NCI-H2029 (cell line): ENCODE data around the gene MAVS.
A peak's percentile ranks its signal among the peaks of the same experiment; 100 is the strongest.

ENCODE experiments used
- DNase-seq: peaks from one replicate; lab custom pipeline; 2025; lab: John Stamatoyannopoulos, UW

MAVS gene

DNA sequence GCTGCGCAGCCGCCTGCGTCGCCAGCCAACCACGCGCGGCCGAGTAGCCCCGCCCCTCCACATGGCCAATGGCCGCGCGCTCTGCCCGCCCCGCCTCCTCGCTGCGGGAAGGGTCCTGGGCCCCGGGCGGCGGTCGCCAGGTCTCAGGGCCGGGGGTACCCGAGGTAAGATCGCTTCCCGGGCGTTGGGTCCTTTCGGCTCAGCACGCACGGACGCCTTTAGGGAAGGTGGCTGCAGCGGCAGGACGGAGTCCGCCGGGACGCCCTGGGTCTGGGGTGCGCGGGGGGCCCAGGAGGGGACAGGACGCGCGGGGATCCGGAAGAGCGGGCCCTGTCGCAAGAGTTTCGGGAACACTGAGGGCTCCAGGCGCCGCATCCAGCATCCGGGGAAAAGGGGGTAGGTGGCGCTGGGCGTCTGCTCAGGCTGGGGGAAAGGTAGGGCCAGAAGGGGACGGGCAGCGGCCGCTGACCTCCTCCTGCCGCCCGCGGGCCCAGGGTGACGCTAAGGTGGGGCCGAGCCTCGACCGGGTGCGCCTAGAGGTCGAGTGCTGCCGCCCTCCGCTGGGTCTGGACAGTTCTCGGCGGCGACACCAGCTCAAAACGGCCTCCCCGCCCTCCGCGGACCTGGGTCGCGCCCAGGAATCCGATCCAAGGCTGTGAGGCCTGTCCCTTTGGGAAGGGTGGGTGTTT is at the start of gene MAVS:
Gene MAVS (plus strand): TSS at position 95 of the 689 bp plus-strand sequence. CDS start 7,791 bp downstream, outside the sequence.
- peak; percentile 73 for DNase-seq

DNA sequence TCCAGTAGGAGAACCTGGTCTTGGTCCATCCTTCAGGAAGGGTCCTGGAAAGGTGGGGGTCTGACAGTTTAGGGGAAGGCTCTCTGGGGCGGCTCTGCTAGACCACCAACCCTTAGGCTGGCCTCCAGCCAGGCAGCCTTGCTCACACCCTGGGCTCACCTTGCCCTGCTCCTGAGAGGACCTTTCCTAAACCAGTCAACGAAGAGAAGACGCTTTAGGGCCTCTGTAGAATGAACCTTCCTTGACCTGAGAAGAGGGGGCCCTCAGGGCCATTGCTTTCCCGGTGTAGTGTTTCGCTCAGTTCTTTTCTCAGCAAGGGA is 49.4 kb upstream of the MAVS start:
- no peak for DNase-seq

DNA sequence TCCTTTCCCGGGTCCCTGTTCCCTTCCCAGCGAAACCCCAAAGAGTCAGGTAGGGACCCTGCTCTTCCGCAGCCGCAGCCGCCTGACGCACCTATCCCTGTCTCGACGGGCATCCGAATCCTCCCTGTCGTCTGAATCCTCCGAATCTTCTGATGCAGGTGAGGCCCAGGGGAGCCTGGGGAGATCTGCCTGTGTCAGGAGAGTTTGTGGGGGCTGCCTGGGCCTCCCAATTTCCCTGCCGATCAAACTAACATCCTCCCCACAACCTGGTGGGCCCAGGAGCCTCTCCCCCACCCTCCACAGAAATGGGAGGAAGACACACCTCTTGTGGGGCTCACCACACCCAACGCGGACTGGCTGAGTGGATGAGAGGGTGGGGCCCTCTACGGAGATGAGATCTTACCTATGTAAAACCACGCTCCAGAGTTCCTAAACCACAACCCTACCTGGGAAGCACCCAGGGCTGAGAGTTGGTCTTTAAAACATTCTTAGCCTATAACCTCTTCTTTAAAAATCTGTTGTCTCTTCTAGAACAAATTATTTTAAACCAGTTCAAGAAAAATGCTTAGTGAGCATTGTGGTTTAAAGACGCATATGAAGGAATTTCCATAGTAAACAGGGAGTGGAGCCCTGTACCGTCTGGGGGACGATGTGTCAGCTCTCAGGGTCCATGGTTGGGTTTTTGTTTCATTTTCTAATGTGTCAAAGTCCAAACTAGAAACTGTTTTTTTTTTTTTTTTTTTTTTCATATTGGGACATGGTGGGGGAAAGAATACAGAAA is 48.9 kb upstream of the MAVS start:
- no peak for DNase-seq

DNA sequence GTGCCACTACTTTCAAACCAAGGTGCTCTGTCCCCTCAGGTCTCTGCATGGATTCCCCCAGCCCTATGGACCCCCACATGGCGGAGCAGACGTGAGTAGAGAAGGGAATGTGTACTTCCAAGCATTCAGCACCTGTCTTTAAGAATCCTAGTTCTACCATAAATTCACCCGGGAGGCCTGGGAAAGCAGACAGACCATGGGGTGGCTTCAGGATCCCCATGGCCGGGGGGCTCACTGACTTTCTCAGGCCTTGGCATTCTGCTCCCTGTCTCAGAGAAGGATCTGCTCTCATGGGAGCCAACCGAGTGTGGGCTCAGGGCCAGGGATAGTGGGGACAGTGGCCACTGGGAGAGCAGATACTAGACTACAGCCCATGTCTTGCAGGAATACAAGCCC is 48.3 kb upstream of the MAVS start:
- DNase-seq, result no peak

DNA sequence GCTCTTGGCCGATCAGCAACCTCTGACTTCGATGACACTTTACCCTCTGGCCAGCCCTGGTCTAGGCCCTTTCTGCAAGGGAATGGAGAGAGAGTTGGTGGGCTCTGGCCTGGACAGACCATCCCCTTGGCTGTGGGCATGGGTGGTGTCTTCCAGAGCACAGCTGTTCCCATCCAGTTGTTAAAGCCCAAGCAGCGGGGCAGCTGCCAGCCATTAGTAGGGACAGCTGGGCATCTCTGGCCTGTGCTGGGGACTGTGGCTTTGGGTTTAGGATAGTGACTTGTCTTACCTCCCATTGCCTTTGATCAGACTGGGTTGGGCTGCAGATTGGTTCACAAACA is 47.8 kb upstream of the MAVS start:
- no peak for DNase-seq

DNA sequence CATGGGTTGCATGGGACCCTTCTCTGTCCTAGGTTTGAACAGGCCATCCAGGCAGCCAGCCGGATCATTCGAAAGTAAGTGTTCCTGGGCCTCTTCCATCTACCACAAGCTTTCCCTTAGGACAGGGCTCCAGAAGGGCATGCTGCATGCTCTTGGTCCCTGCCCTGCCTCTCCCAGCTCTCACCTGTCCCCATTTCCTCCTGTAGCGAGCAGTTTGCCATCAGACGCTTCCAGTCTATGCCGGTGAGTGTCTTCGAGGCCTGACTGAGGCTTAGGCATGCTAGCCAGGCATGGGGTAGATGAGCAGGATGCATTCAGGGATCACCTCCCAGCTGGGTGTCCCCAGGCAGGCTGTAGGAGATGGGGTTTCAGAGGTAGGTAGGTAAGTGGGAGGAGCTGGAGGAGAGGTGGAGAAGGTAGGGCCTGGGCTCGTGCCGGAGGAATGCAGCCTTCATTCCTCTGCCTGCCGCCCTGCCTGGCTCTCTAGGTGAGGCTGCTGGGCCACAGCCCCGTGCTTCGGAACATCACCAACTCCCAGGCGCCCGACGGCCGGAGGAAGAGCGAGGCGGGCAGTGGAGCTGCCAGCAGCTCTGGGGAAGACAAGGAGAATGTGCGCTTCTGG is 46.3 kb upstream of the MAVS start:
- no peak for DNase-seq

DNA sequence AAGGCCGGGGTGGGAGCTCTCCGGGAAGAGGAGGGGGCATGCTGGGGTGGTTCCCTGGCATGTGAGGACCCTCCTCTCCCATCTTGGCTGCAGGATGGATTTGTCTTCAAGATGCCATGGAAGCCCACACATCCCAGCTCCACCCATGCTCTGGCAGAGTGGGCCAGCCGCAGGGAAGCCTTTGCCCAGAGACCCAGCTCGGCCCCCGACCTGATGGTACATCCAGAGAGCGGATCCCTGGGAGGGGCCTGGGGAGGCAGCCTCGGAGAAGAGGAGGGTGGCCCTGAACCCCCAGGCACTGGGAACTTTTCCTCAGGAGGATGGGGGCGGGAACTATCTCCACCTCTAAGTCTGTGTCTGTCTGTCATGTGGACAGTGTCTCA is 45.8 kb upstream of the MAVS start:
- no peak for DNase-seq

DNA sequence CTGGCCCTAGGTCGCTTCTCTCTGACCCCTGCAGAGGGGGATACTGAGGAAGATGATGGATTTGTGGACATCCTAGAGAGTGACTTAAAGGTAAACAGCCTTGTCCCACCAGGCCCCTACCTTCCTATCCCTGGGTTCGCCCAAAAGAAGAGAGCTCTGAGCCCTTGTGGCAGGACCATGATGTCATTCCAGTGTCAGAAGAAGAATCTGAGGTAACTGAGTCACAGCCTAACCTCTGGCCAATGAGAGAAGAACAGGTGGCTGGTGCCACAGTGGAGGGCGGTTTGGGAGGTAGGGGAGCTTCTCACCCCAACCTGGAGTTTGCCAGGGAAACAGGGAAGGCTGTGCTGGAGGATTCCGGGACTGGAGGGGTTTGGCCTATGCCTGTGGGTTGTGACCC is 45.3 kb upstream of the MAVS start:
- DNase-seq, result no peak

DNA sequence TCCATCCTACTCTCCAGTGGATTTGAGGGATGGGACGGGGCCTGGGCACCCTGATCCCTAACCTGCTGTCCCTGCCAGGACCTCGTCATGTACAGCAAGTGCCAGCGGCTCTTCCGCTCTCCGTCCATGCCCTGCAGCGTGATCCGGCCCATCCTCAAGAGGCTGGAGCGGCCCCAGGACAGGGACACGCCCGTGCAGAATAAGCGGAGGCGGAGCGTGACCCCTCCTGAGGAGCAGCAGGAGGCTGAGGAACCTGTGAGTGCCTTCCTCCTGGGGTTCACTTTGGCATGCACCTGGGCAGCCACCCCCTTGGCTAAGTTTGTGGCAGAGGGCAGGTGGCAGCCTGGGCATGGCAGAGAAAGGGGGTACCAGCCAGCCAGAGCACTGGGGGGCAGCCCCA is 44.8 kb upstream of the MAVS start:
- DNase-seq, result no peak

DNA sequence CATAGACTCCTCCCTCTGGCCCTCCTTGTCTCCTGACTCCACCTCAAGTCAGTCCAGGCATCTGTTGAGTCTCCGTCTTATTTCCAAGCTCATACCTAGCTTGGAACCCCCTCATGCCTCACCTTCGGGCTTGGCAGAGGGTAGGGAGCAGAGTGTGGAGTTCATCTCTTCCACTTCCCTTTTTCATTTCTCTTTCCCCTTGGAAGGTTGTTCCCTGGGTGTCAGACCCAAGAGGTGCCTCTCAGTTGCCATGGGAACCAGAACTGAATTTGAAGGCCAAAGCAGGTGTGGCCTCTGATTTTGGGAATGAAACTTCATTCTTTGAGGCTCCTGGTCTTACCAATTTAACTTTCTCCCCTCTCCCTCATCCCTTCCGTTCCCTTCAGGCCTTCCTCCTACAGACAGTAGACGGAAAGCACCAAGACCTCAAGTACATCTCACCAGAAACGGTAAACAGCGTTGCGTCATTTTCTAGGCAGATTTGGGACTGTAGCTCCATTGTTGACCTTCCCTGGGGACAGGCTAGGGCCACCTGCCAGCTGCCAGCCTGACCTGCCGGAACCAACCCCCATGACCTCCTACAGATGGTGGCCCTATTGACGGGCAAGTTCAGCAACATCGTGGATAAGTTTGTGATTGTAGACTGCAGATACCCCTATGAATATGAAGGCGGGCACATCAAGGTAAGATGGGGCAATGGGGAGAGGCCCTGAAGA is 44.0 kb upstream of the MAVS start:
- DNase-seq, result peak; percentile 34

DNA sequence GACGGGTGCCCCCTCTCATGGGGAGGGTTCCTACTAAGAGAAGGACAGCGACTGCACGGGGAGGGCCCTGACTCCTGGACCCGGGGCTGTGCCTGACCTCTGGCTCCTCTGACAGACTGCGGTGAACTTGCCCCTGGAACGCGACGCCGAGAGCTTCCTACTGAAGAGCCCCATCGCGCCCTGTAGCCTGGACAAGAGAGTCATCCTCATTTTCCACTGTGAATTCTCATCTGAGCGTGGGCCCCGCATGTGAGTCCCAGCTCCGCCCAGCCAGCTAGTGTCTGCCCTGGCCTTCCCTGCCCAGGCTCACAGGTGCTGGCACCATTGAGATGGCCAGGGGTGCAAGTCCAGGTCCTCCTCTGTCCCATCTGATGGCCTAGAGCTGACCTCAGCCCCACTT is 43.3 kb upstream of the MAVS start:
- DNase-seq, result no peak

DNA sequence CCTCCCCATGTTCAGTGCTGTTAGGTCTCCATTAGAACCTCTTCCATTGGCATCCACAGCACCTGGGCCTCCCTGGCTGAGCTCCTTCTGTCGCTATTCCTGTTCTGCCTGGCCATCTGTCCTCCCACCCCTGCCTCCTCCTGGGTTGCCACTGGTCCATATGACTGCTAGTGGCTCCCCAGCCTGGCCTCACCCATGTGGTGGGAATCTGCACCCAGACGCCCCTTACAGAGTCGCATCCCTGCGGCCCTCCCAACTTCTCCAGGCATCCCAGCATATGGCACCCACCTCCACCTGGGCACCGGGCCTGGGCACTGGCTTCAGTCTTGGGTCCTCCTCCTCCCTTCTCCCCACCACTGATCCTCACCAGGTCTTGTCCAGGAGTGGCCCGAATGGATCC is 42.8 kb upstream of the MAVS start:
- DNase-seq, result no peak

DNA sequence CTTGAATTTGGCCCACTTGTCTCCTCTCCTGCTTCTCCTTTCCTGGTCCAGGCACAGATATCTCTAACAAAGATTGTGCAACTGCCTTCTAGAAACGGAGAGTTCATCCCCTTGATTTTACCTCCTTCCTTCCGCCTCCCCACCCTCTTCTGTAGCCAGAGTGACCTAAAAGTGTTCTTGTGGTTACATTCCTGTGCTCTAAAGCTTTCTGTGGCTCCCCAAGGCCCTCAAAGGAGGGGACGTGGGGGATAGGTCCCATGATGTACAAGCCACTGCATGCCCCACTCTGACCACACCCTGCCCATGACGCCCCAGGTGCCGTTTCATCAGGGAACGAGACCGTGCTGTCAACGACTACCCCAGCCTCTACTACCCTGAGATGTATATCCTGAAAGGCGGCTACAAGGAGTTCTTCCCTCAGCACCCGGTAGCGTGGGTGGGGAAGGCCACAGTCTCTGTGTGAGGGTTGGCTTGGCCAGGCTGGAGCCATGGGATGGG is 42.3 kb upstream of the MAVS start:
- no peak for DNase-seq

DNA sequence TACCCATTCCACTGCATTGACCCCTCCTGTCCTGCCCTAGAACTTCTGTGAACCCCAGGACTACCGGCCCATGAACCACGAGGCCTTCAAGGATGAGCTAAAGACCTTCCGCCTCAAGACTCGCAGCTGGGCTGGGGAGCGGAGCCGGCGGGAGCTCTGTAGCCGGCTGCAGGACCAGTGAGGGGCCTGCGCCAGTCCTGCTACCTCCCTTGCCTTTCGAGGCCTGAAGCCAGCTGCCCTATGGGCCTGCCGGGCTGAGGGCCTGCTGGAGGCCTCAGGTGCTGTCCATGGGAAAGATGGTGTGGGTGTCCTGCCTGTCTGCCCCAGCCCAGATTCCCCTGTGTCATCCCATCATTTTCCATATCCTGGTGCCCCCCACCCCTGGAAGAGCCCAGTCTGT is 41.9 kb upstream of the MAVS start:
- DNase-seq, result no peak

DNA sequence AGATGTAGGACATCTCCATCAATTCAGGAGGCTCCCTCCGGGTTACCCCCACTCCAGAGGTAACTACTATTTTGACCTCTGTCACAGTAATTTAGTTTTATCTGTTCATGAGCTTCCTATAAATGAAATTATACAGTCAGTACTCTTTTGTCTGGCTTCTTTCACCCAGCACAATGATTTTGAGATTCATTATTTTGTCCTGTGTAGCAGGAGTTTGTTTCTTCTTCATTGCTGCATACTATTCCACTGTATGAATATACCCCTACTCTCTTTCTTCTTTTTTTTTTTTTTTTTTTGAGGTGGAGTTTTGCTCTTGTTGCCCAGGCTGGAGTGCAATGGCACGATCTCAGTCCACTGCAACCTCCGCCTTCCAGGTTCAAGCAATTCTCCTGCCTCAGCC is 38.1 kb upstream of the MAVS start:
- DNase-seq, result no peak

DNA sequence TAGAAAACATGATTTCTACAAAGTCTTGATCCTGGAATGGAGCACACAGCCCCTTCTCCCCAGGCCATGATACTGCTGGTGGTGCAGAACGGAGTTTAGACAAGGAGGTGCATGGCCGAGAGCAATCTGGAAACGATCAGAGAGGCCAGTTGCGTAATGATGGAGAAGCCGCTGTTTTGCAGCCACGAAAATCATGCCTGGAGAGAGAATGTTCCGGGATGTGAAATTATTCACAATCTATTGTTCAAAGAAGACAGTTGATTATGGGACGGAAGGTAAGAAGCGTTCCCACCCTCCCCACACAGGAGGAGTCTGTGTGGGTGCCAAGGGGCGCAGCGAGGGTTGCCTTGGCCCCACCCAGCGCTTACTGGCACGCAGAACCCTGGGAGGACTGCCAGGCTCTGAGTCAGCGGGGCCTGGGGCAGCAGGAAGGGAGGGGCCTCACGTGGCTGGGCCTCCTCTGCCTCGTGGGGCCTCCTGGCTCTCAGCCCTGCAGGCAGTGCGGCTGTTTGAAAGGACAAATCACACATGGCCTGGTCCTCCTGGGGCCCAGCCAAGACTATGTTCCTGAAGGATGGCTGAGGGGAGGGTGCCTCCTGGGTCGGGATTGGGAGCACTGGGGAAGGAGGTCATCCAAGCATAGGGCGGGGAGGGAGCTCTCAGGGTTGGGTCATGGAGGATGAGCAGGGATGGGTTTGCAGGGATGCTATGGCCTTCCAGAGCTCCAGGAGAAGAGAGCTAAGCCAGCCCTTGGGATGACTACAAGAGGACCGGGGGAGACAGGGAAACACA is 35.0 kb upstream of the MAVS start:
- DNase-seq, result peak; percentile 96

DNA sequence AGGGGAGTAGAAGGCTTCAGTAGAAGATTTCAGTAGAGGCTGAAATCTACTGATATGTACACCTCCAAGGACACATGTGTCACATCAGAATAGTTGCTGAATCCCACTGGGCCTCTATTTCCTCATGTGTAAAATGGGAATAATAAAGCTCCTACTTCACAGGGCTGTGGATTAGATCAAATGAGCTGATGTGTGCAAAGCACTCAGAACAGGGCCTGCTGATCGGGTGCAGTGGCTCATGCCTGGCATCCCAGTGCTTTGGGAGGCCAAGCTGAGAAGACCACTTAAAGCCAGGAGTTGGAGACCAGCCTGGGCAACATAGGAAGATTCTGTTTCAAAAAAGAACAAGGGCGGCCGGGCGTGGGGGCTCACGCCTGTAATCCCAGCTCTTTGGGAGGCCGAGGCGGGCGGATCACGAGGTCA is 34.4 kb upstream of the MAVS start:
- no peak for DNase-seq

DNA sequence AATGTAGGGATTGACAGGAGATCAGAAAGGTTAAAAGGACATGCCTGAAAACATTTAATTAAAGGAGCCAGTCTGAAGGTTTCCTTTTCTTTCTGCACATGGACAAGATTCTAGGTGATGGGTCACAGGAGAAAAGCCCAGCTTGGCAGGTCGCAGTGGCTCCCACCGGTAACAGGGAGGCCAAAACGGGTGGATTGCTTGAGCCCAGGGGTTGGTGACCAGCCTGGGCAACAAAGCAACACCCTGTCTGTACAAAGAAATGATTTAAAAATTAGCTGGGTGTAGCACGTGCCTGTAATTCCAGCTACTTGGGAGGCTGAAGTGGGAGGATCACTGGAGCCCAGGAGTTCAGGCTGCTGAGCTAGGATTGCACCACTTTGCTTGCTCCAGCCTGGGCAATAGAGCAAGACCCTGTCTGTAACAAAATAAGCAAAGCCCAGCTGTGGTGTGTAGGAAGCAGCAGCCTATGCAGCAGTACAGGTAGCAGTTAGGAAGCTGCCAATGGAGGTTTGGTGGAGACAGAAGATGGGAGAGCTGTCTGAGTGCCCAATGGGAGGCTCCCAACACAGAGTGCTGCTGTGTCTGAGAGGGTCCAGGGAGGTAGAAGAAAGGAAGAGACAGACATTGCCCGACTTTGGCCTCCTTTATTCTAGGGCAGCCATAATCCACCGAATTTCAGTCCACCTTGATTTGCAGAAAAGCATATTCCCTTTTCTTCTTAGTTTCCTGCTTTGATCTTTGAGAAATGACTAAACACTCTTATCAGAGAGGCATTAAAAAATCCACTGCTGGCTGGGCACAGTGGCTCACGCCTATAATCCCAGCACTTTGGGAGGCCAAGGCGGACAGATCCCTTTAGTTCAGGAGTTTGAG is 33.4 kb upstream of the MAVS start:
- no peak for DNase-seq

DNA sequence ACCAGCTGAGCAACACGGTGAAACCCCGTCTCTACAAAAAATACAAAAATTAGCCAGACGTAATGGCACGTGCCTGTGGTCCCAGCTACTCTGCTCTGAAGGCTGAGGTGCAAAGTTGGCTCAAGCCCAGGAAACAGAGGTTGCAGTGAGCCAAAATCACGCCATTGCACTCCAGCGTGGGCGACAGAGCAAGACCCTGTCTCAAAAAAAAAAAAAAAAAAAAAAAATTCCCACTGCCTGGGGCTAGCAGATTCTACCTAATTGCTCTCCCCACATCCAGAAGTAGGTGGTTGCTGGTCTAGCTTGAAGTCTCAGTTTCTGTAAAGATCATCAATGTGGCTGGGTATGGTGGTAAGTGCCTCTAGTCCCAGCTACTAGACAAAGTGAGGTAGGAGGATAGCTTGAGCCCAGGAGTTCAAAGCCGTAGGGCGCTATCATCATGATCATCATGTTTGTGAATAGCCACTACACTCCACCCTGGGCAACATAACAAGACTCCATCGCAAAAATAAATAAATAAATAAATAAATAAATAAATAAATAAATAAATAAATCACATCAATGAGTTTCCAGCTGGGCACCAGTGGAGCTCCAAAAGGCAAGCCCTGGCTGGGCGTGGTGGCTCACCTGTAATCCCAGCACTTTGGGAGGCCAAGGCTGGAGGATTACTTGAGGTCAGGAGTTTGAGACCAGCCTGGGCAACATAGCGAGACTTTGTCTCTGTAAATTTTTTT is 32.6 kb upstream of the MAVS start:
- no peak for DNase-seq

DNA sequence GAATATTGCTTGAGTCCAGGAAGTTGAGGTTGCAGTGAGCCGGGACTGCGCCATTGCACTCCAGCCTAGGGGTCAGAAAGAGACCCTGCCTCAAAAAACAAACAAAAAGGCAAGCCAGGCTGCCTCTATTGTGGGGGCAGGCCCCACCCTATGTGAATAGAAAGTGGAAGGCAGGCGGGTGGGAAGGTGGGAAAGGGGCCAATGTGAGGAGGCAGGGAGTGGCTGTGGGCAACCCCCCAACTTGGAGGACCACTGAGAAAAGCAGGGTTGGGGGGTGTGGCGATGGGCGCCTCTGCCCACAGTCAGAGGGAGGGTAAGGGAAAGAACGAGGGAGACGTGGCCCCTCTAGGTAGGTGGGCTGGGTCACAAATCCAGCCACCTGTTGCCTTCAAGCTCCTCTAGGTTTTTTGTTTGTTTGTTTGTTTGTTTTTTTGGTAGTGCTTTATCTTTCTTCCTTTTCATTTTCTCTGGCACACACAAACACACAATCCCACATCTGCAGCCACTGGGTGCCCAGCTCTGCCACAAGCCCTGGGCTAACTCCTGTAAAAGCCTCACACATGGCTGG is 31.6 kb upstream of the MAVS start:
- no peak for DNase-seq
